ENCODE measurements around the gene MAMSTR.

MAMSTR gene

DNA sequence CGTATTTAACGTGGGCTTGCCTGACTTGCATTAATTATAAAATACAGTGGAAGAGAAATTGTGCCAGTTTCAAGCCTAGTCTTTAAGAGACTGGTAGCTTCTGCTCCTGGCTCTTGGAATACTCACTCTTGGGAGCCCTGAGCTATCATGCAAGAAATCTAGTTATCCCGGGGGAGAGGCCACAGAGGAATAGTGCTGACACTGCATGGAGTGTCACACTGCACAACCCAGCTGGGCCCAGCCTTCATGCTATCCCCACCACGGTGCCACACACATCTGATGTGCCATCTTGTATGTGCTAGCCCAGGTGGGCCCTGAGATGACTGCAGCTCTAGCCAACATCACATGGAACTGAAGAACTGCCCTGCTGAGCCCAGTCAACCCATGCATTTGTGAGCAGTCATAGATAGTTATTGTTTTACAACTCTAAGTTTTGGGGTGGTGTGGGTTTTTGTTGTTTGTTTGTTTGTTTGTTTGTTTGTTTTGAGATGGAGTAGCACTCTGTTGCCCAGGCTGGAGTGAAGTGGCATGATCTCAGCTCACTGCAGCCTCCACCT lies 8.3 kb downstream of the MAMSTR start:
- no peak for DNase-seq (ENCODE audit: low read depth)
- no peak overlapping the region for H3K4me3 ChIP-seq (ENCODE audit: low read depth, low read length)
- in situ Hi-C loops (cut with HindIII; ENCODE audit: low sequenced_read_pairs): no loop called here
- TF ChIP-seq, protein P1, sequence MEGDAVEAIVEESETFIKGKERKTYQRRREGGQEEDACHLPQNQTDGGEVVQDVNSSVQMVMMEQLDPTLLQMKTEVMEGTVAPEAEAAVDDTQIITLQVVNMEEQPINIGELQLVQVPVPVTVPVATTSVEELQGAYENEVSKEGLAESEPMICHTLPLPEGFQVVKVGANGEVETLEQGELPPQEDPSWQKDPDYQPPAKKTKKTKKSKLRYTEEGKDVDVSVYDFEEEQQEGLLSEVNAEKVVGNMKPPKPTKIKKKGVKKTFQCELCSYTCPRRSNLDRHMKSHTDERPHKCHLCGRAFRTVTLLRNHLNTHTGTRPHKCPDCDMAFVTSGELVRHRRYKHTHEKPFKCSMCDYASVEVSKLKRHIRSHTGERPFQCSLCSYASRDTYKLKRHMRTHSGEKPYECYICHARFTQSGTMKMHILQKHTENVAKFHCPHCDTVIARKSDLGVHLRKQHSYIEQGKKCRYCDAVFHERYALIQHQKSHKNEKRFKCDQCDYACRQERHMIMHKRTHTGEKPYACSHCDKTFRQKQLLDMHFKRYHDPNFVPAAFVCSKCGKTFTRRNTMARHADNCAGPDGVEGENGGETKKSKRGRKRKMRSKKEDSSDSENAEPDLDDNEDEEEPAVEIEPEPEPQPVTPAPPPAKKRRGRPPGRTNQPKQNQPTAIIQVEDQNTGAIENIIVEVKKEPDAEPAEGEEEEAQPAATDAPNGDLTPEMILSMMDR (IDR thresholded peaks at IDR 0.05; ENCODE audit: low read depth, low read length, missing control alignments): no peak

DNA sequence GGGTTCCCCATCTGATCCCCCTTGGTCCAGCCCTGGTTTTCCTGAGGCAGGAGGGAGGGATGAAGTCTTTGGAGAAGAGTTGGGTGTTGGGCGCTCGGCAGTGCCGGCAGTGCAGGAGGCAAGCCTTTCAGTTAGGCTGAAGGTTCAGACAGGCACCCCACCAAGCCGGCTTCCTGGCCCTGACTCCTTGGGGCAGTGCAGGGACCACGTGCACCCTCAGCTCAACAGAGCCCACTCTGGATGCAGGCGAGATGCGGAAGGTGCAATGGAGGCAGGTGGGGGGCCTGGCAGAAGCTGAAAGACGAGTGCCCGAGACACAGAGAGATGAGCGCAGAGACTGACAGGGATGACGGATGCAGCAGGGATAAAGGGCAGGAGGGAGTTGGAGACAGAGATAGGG lies 11.1 kb downstream of the MAMSTR start:
- DNase-seq (ENCODE audit: low read depth): no peak
- no peak overlapping the region for H3K4me3 ChIP-seq (ENCODE audit: low read depth, low read length)
- TF ChIP-seq, protein P1 (IDR thresholded peaks at IDR 0.05; ENCODE audit: low read depth, low read length, missing control alignments): no peak
- in situ Hi-C loops (cut with HindIII; ENCODE audit: low sequenced_read_pairs): no loop called here

DNA sequence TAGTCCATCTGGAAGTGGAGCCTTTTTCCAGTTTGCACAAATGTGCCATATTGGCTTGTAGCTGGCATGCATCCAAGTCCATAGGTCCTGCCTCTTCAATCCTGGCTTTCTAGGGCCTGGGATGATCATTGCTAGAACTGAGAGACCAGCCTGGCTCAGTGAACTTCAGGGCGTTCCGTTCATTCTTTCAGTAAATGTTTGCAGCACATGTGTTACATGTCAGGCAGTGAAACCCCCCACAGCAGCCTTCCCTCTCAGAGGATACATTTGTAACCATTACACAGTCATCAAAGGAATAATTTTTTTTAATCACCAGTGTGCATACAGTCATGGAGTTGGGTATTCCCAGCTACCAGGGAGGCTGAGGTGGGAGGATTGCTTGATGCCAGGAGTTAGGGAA lies 14.1 kb downstream of the MAMSTR start:
- in situ Hi-C loops (cut with HindIII; ENCODE audit: low sequenced_read_pairs): no loop called here
- TF ChIP-seq, protein P1 (IDR thresholded peaks at IDR 0.05; ENCODE audit: low read depth, low read length, missing control alignments): no peak
- no peak for DNase-seq (ENCODE audit: low read depth)
- H3K4me3 ChIP-seq (ENCODE audit: low read depth, low read length): no peak overlapping the region

DNA sequence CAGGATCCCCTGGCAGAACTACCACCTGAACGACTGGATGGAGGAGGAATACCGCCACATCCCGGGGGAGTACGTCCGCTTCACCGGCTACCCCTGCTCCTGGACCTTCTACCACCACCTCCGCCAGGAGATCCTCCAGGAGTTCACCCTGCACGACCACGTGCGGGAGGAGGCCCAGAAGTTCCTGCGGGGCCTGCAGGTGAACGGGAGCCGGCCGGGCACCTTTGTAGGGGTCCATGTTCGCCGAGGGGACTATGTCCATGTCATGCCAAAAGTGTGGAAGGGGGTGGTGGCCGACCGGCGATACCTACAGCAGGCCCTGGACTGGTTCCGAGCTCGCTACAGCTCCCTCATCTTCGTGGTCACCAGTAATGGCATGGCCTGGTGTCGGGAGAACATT lies 16.2 kb downstream of the MAMSTR start:
- TF ChIP-seq, protein P1 (IDR thresholded peaks at IDR 0.05; ENCODE audit: low read depth, low read length, missing control alignments): no peak
- H3K4me3 ChIP-seq (ENCODE audit: low read depth, low read length): no peak overlapping the region
- no peak for DNase-seq (ENCODE audit: low read depth)
- in situ Hi-C loops (cut with HindIII; ENCODE audit: low sequenced_read_pairs): no loop called here

DNA sequence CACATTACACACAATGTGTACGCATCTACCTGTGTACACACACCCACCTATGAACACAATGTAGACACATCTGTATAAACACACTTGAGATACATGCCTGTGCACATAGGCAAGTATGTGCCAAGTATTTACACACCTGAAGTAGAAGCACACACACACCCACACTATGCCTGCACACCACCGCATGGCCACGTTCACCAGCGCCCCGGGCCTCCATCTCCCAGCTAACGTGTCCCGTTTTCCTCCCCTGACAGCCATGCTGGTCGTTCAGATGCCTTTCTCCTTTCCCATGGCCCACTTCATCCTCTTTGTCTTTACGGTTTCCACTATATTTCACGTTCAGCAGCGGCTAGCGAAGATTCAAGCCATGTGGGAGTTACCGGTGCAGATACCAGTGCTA lies 16.8 kb downstream of the MAMSTR start:
- no peak overlapping the region for H3K4me3 ChIP-seq (ENCODE audit: low read depth, low read length)
- no peak for DNase-seq (ENCODE audit: low read depth)
- TF ChIP-seq, protein P1 (IDR thresholded peaks at IDR 0.05; ENCODE audit: low read depth, low read length, missing control alignments): no peak
- in situ Hi-C loops (cut with HindIII; ENCODE audit: low sequenced_read_pairs): no loop called here

DNA sequence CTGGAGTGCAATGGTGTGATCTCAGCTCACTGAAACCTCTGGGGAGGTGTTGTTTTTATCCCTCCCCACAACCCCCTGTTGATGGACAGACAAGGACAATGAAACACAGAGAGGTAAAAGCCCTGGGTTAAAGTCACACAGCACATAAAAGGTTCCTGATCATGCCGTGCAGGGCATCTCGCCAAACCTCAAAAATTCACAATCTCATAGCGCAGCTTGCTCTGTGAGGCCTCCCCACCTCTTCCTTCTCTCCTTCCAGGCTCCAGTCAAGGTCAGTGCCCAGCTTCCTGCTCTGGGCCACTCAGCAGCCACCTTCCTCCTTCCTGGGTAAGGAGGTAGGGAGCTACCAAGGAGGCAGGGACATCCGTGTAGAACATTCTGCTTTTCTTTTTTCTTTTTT lies 21.5 kb downstream of the MAMSTR start:
- in situ Hi-C loops (cut with HindIII; ENCODE audit: low sequenced_read_pairs): no loop called here
- DNase-seq (ENCODE audit: low read depth): peak; percentile 49

More for the DNA sequence above, 21.5 kb downstream of the MAMSTR start:
- TF ChIP-seq, protein P1 (IDR thresholded peaks at IDR 0.05; ENCODE audit: low read depth, low read length, missing control alignments): no peak
- H3K4me3 ChIP-seq (ENCODE audit: low read depth, low read length): no peak overlapping the region

Data from astrocyte of the cerebellum (primary cell).